ENCODE results near the gene DHRS4. TPM values are rescaled to one million over a fixed set of nuclear protein-coding genes. Genes with fewer than 3 reads are reported as not detected.
"Not testable (repeated sequence)": the region's sequence is repeated elsewhere in the genome, so short reads cannot be mapped to it uniquely, and the experiment has no call there.

DHRS4 gene
- total RNA-seq, 1 experiment from 2014 or later, result 10.1 TPM

GRCh38 chr14:23961704-23962103 lies 8.1 kb downstream of the DHRS4 start:
- H3K4me1 ChIP-seq (ENCODE audit: insufficient read depth, low read length, poor library complexity, severe bottlenecking); CTCF ChIA-PET: not testable (repeated sequence)

GRCh38 chr14:23969130-23969480 lies 15.5 kb downstream of the DHRS4 start:
- H3K36me3 ChIP-seq (ENCODE audit: insufficient read depth, low read length, poor library complexity, severe bottlenecking); intact Hi-C loops (cut with micrococcal nuclease; ENCODE audit: unreplicated experiment); H3K4me1 ChIP-seq (ENCODE audit: insufficient read depth, low read length, poor library complexity, severe bottlenecking); H3K27me3 ChIP-seq (replicated peaks; ENCODE audit: insufficient read depth, low read depth, low read length, poor library complexity); DNase-seq (ENCODE audit: low spot score); POLR2A ChIA-PET (ENCODE audit: low non-redundant PET); H3K9me3 ChIP-seq (ENCODE audit: low read depth, low read length, poor library complexity, severe bottlenecking); H3K27ac ChIP-seq (ENCODE audit: low read depth, low read length, poor library complexity, severe bottlenecking); CTCF ChIA-PET; BruUV-seq (replicated peaks); H3K4me3 ChIP-seq (ENCODE audit: low read depth, low read length, poor library complexity, severe bottlenecking): not testable (repeated sequence)

More at GRCh38 chr14:23961704-23962103, 8.1 kb downstream of the DHRS4 start:
- H3K4me3 ChIP-seq (ENCODE audit: low read depth, low read length, poor library complexity, severe bottlenecking); POLR2A ChIA-PET (ENCODE audit: low non-redundant PET); H3K9me3 ChIP-seq (ENCODE audit: low read depth, low read length, poor library complexity, severe bottlenecking); H3K36me3 ChIP-seq (ENCODE audit: insufficient read depth, low read length, poor library complexity, severe bottlenecking); DNase-seq (ENCODE audit: low spot score); intact Hi-C loops (cut with micrococcal nuclease; ENCODE audit: unreplicated experiment); H3K27ac ChIP-seq (ENCODE audit: low read depth, low read length, poor library complexity, severe bottlenecking); H3K27me3 ChIP-seq (replicated peaks; ENCODE audit: insufficient read depth, low read depth, low read length, poor library complexity); BruUV-seq (replicated peaks): not testable (repeated sequence)

- BruUV-seq (replicated peaks); H3K4me1 ChIP-seq (ENCODE audit: insufficient read depth, low read length, poor library complexity, severe bottlenecking); H3K27ac ChIP-seq (ENCODE audit: low read depth, low read length, poor library complexity, severe bottlenecking); H3K27me3 ChIP-seq (replicated peaks; ENCODE audit: insufficient read depth, low read depth, low read length, poor library complexity); H3K9me3 ChIP-seq (ENCODE audit: low read depth, low read length, poor library complexity, severe bottlenecking); H3K36me3 ChIP-seq (ENCODE audit: insufficient read depth, low read length, poor library complexity, severe bottlenecking); intact Hi-C loops (cut with micrococcal nuclease; ENCODE audit: unreplicated experiment); POLR2A ChIA-PET (ENCODE audit: low non-redundant PET): not testable (repeated sequence)
- DNase-seq (ENCODE audit: low spot score), result peak; percentile 47
- peak overlapping the region; percentile 41 for H3K4me3 ChIP-seq (ENCODE audit: low read depth, low read length, poor library complexity, severe bottlenecking)
- CTCF ChIA-PET, result interaction anchor here (0.7 kb wide), 1 partner anchor 46 kb away, joined by 3 read pairs; no protein-coding TSS in a partner anchor
These were observed 16.1 kb downstream of the DHRS4 start for GRCh38 chr14:23969481-23970282.

- intact Hi-C loops (cut with micrococcal nuclease; ENCODE audit: unreplicated experiment); DNase-seq (ENCODE audit: low spot score); POLR2A ChIA-PET (ENCODE audit: low non-redundant PET); H3K4me1 ChIP-seq (ENCODE audit: insufficient read depth, low read length, poor library complexity, severe bottlenecking); H3K27ac ChIP-seq (ENCODE audit: low read depth, low read length, poor library complexity, severe bottlenecking); H3K27me3 ChIP-seq (replicated peaks; ENCODE audit: insufficient read depth, low read depth, low read length, poor library complexity); H3K9me3 ChIP-seq (ENCODE audit: low read depth, low read length, poor library complexity, severe bottlenecking); H3K36me3 ChIP-seq (ENCODE audit: insufficient read depth, low read length, poor library complexity, severe bottlenecking); BruUV-seq (replicated peaks): not testable (repeated sequence)
- CTCF ChIA-PET, result interaction anchor here (0.7 kb wide), 1 partner anchor 47 kb away, joined by 3 read pairs; no protein-coding TSS in a partner anchor
- peak overlapping the region; percentile 41 for H3K4me3 ChIP-seq (ENCODE audit: low read depth, low read length, poor library complexity, severe bottlenecking)
These were observed 16.7 kb downstream of the DHRS4 start for GRCh38 chr14:23970283-23970659.

GRCh38 chr14:23973178-23973577 lies 19.6 kb downstream of the DHRS4 start:
- H3K4me1 ChIP-seq (ENCODE audit: insufficient read depth, low read length, poor library complexity, severe bottlenecking); H3K27me3 ChIP-seq (replicated peaks; ENCODE audit: insufficient read depth, low read depth, low read length, poor library complexity); intact Hi-C loops (cut with micrococcal nuclease; ENCODE audit: unreplicated experiment); H3K9me3 ChIP-seq (ENCODE audit: low read depth, low read length, poor library complexity, severe bottlenecking); CTCF ChIA-PET; H3K36me3 ChIP-seq (ENCODE audit: insufficient read depth, low read length, poor library complexity, severe bottlenecking); DNase-seq (ENCODE audit: low spot score); H3K4me3 ChIP-seq (ENCODE audit: low read depth, low read length, poor library complexity, severe bottlenecking); POLR2A ChIA-PET (ENCODE audit: low non-redundant PET); H3K27ac ChIP-seq (ENCODE audit: low read depth, low read length, poor library complexity, severe bottlenecking); BruUV-seq (replicated peaks): not testable (repeated sequence)

- POLR2A ChIA-PET (ENCODE audit: low non-redundant PET); H3K4me3 ChIP-seq (ENCODE audit: low read depth, low read length, poor library complexity, severe bottlenecking): not testable (repeated sequence)
These were observed 20.5 kb downstream of the DHRS4 start for GRCh38 chr14:23974041-23974440.

More at GRCh38 chr14:23974041-23974440, 20.5 kb downstream of the DHRS4 start:
- BruUV-seq (replicated peaks); H3K27me3 ChIP-seq (replicated peaks; ENCODE audit: insufficient read depth, low read depth, low read length, poor library complexity); H3K4me1 ChIP-seq (ENCODE audit: insufficient read depth, low read length, poor library complexity, severe bottlenecking); CTCF ChIA-PET; H3K9me3 ChIP-seq (ENCODE audit: low read depth, low read length, poor library complexity, severe bottlenecking); DNase-seq (ENCODE audit: low spot score); H3K36me3 ChIP-seq (ENCODE audit: insufficient read depth, low read length, poor library complexity, severe bottlenecking); H3K27ac ChIP-seq (ENCODE audit: low read depth, low read length, poor library complexity, severe bottlenecking): not testable (repeated sequence)
- intact Hi-C loops (cut with micrococcal nuclease; ENCODE audit: unreplicated experiment), result loop anchor here (1.0 kb wide), 1 partner anchor 40 kb away; no protein-coding TSS in a partner anchor

Data from A673 (cell line).